Mesothelial cell of epicardium (in vitro differentiated cells): ENCODE measurements around the gene ELMO3. TPM values are rescaled to one million over a fixed set of nuclear protein-coding genes. Genes with fewer than 3 reads are reported as not detected.
A peak's percentile ranks its signal among the peaks of the same experiment; 100 is the strongest.

Experiments used
- DNase-seq, 2 experiments: peaks; one replicate each; pipeline ENCODE4 v3.0.0; 2021; ENCODE audit warnings: low spot score in 2 of 2; ENCODE audit not compliant: unreplicated experiment in 2 of 2
- H3K27ac Mint-ChIP-seq: 2 replicates; pipeline ENCODE4 v1.8.0; 2021; ENCODE audit warnings: mixed read lengths
- H3K27me3 Mint-ChIP-seq: 2 replicates; pipeline ENCODE4 v1.8.0; 2021; ENCODE audit warnings: low read depth, mixed read lengths
- H3K36me3 Mint-ChIP-seq: 2 replicates; pipeline ENCODE4 v1.8.0; 2021; ENCODE audit warnings: mixed read lengths
- H3K4me1 Mint-ChIP-seq: 2 replicates; pipeline ENCODE4 v1.8.0; 2021; ENCODE audit warnings: mixed read lengths
- H3K4me3 Mint-ChIP-seq: 2 replicates; pipeline ENCODE4 v1.8.0; 2021; ENCODE audit warnings: mild to moderate bottlenecking, moderate library complexity, mixed read lengths
- H3K9me3 Mint-ChIP-seq: 2 replicates; pipeline ENCODE4 v1.8.0; 2021; ENCODE audit warnings: mixed read lengths
- CTCF ChIP-seq: fragments of 200-600 bp; sonication (generic); IDR thresholded peaks from one replicate; pipeline ENCODE4 v1.5.0; 2021; ENCODE audit warnings: antibody characterized with exemption; ENCODE audit not compliant: unreplicated experiment
- total RNA-seq: library from RNA; stranded (reverse); gene quantifications from 3 replicates; pipeline ENCODE4 v1.2.1, GENCODE V29; 2021

ELMO3 gene
- total RNA-seq, 1 donor from 2014 or later: 9.7 TPM

- Mint-ChIP-seq H3K9me3 (no peaks in the 10 kb centered on the region), H3K4me3 (peak overlapping the region; percentile 83), H3K36me3 (no peaks in the 10 kb centered on the region), H3K4me1 (peaks cover 30% of the 10 kb centered on the region), H3K27me3 (peaks cover 25% of the 10 kb centered on the region), H3K27ac (no peak overlapping the region)
- TF ChIP-seq CTCF: no peak
- no peak for DNase-seq
Observed at GRCh38 chr16:67245186-67245585, 46.3 kb downstream of the ELMO3 start.

GRCh38 chr16:67245674-67246080, 46.7 kb downstream of the ELMO3 start:
- peaks cover 30% of the 10 kb centered on the region for H3K4me1 Mint-ChIP-seq
- no peak for DNase-seq
- TF ChIP-seq CTCF: no peak
- no peaks in the 10 kb centered on the region for H3K9me3 Mint-ChIP-seq
- no peak overlapping the region for H3K27ac Mint-ChIP-seq
- peak overlapping the region; percentile 83 for H3K4me3 Mint-ChIP-seq
- no peaks in the 10 kb centered on the region for H3K36me3 Mint-ChIP-seq
- H3K27me3 Mint-ChIP-seq: peaks cover 30% of the 10 kb centered on the region

- Mint-ChIP-seq H3K4me3 (peak overlapping the region; percentile 83), H3K27ac (peak overlapping the region; percentile 88), H3K27me3 (peaks cover 35% of the 10 kb centered on the region), H3K4me1 (peaks cover 29% of the 10 kb centered on the region), H3K9me3 (no peaks in the 10 kb centered on the region), H3K36me3 (no peaks in the 10 kb centered on the region)
- DNase-seq: peak; percentile 64 to 81
- TF ChIP-seq CTCF: peak; percentile 6
Observed at GRCh38 chr16:67246081-67246755, 47.3 kb downstream of the ELMO3 start.

- Mint-ChIP-seq H3K4me3 (peak overlapping the region; percentile 83), H3K27ac (peak overlapping the region; percentile 88), H3K9me3 (no peaks in the 10 kb centered on the region), H3K27me3 (peaks cover 39% of the 10 kb centered on the region), H3K36me3 (no peaks in the 10 kb centered on the region), H3K4me1 (peaks cover 25% of the 10 kb centered on the region)
- TF ChIP-seq CTCF: no peak
- peak in 1 of 2 experiments; percentile 64 for DNase-seq
Observed at GRCh38 chr16:67246756-67247191, 47.8 kb downstream of the ELMO3 start.

- DNase-seq: peak; percentile 93 to 98
- Mint-ChIP-seq H3K27me3 (peaks cover 44% of the 10 kb centered on the region), H3K9me3 (no peaks in the 10 kb centered on the region), H3K36me3 (no peaks in the 10 kb centered on the region), H3K4me1 (peaks cover 25% of the 10 kb centered on the region), H3K27ac (peak within 1 kb of the TSS; percentile 88), H3K4me3 (peak within 1 kb of the TSS; percentile 83)
- TF ChIP-seq CTCF: no peak
Observed at GRCh38 chr16:67247192-67248072, 48.5 kb downstream of the ELMO3 start, which contains the start of gene FHOD1. Gene FHOD1 (minus strand): TSS chr16:67247481. CDS start chr16:67247410, 71 bp downstream.
